Kasumi-1 (cell line): ENCODE measurements around the gene TMEM217.
"Not testable (repeated sequence)": the region's sequence is repeated elsewhere in the genome, so short reads cannot be mapped to it uniquely, and the experiment has no call there.

Source experiments
- DNase-seq, 2 experiments: peaks; one replicate each; lab custom pipeline; 2025; lab: John Stamatoyannopoulos, UW

The TMEM217 gene

DNA sequence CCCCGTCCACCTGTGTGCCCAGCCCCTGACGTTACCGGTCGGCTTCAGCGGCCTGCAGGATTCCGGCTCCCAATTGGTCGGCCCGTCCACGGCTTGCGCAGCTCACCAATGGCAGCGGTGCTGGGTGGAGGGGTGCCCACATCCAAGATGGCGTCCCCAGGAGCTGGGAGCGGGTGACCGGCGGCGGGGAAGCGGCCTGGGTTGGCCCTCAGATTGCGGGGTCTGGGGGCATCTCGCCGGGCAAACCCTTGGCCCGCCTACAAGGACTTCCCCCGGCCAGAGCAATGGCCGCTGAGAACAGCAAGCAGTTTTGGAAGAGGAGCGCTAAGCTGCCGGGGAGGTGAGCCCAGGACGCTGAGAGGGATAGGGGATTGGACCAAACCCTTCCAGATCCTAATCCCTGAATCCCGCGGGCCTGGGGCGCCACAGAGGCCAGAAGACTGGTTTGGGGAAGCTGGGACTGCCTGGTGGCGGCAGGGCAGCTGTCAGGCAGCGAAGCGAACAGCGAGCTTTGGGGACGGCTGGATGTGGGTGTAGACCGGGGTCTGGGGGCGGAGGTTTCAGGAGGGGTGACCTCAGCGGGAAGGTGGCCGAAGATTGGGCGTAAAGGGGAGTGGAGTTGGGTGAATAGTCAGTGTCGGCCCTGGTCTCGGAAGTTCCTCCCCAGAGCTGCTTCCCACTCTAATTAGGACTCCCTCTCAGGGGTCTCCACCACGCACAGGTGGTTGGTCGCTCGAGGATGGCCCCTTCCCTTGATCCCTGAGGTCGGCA lies at the start of gene TMEM217, which contains the start of gene TBC1D22B:
Gene TMEM217 (minus strand): TSS at position 511 of the 771 bp plus-strand sequence. CDS start 39,114 bp downstream, outside the sequence.
Gene TBC1D22B (plus strand): TSS at position 139 of the 771 bp plus-strand sequence. CDS start 146 bp downstream, at position 285.
- DNase-seq, result peak; percentile 89 to 91

DNA sequence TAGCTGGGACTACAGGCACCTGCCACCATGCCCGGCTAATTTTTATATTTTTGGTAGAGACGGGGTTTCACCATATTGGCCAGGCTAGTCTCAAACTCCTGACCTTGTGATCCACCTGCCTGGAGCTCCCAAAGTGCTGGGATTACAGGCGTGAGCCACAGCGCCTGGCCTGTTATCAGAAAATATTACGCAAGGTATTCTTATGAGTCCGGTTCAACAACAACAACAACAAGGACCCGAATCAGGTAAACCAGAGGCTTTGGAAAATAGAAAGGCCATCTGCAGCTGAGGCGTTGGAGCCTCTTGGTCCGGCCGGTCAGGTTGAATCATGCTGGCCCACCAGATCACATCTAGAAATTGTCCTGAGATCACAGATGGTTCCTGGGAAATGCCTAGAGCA lies 49.5 kb upstream of the TMEM217 start:
- DNase-seq, result not testable (repeated sequence)

DNA sequence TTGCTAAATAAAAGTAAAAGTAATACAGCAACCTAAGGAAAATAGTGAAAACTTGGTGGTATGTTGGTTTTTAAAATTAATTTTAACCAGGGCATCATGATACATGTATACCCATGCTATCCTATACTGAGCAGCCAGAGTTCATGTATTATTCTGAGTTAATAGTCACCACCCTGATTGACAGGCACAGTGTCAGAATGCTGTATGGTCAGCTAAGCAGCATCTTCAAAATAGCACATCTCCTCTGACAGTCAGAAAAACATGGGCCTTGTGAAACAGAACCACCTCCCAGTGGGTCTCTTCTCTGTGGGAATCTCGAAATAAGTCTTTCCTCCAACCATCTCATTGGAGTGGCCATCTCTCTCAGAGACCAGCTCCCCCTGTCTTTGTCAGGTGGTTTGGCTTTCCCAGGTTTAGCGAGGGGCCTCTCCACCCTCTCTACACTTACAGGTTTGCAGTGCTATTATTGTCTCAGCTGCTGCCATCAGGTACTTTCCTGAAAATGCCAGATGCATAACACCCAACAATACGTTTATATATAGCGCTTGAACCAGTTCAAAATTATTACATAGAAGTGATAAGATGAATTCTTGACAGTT lies 48.8 kb upstream of the TMEM217 start:
- no peak for DNase-seq

DNA sequence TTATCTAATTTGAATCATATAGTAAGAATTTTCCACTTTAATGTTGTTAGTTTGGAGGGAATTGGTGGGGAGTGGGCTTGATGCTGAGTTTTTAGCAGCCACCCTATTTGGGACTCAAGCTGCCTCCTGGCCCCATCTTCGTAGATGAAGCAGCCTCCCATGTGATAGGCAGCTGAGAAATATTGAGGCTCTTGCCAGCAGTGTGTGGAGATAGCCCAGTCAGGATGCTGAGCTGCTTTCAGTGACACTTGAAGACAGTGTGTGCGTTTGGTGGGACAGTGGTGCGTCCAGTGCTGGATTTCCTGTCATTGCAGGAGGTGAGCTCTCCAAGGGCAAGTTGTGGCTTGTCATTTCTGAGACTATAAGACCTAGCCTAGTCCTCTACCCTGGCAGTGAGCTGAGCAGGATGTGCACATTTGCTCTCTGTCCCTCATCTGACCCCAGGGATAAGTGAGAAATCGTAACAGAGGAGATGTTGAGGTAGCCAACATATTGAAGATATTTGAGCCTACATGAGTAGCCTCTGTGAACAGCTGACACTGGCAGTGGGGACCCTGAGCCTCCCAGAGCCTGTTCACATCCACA lies 48.0 kb upstream of the TMEM217 start:
- DNase-seq, result no peak

DNA sequence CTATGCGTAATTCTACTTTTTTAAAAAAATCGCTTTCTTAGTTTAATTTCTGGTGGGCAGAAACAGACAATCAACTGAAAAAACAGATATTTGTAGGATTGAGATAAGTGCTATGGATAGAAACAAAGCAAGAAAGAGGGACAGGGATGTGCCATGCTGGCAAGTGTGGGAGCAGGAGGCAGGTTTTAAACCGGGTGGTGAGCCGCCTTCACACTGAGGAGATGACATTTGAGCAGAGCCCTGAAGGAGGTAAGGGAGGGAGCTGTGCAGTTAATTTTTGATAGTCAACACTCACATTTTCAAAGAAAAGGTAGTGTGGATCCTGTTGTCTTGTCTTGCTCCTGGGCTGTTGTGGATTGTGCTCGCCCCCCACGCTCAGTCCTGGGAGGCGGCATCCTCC lies 46.8 kb upstream of the TMEM217 start:
- DNase-seq, result no peak

DNA sequence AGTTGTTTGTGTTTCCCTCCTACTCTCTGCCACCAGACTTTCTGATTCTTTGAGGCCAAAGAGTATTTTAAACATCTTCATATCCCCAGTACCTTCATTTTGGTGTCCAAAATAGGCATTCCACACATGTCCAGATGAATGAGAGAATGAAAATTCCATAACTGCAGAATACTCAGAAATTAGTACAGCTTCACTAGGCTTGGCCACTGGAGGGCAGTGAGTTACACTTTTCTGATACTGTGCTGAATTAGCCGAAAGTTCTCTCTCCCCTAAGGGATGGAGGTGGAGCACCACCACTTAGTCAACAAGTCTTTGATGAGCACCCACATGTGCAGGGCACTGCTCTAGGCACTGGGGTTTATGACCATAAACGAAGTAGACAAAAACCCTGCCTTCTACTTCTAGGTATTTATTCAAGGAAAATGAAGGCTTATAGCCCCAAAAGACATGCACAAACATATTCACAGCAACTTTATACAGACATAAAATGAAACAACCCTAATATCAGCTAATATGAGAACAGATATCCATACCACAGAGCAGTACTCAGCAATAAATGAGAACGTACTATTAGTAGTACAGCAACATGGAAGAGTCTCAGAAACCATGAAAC lies 46.1 kb upstream of the TMEM217 start:
- DNase-seq, result peak; percentile 63 to 80

DNA sequence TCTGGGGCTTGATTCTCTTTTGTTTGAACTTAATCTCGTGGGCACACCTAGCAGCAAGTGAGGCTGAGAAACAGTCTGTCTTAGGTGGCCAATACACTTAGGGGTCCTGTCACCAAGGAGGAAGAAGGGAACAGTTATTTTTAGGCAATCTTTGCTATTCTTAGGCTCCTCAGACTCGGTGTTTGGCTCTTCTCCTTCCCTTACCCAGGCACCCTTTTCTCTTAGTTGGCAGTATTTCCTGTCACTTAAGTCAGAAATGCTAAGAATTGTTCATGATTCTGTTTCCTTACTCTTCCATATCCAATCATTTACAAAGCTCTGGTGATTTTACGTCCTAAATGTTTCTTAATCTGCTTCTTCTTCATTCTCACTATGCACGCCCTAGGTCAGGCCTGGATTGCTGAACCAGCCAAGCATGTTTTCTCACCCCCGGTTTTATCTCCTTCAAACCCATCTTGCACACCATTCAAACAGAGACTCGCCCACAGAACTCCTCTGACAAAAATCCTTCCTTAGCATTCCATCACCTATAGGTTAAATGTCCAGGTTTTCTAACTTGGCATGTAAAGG lies 45.2 kb upstream of the TMEM217 start:
- DNase-seq, result no peak

DNA sequence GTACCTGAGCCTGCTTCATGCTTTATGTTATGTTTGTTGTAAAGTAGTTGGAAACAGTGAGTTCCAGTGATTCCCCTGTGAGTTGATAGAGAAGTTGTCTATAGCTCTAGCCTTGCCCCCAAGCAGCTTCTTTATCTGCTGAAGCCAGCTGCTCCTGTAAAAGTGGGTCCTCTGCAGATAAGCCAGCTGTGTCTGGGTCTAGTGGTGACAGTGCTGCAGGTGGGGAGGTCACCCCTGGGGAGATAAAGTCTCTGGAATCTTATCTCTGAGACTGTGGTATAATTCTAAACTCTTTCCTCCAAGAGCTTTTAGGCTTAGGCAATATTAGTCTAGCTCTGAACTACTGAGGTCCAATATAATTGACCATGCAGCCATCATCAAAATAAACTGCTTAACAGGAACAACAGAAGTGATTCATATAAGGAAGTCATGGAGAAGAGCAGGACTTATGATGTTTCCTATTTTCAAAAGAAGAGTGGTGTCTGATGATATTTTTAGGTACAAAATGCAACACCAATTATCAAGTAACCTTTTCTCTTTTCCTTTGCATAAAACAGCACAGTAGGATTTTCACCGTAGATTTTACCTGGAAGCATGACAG lies 44.2 kb upstream of the TMEM217 start:
- DNase-seq, result no peak

DNA sequence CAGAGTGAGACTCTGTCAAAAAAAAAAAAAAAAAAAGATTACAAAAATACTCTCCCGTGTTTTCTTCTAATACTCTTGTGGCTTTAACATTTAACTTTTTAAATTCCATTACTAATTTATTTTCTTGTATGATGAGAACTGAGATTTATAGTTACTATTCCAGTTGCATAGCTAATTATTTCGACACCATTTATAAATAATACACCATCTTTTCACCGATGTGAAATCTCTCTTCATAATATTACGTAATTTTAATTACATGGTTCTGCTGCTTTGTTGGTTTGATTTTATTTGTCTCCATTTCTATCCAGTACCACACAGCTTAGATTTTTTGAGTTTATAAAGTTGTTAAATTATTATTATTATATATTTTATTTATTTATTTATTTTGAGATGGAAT lies 42.0 kb upstream of the TMEM217 start:
- DNase-seq, result no peak

DNA sequence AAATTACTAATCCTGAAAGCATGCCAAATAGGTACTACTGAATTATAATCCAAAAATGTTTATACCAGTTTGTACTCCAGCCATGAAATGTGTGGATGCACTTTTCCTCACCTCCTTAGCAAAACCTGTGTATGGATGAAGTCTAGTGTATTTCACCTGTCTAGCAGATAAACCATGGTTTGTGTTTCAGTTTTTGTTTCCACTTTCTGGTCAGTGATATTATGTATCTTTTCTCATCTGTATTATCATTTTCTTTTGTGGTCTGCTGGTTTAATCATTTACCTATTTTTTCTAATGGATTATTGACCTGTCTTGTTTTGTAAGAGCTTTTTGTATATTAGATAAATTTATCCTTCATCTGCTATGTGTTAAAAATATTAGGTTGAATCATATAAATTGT lies 41.0 kb upstream of the TMEM217 start:
- no peak for DNase-seq

DNA sequence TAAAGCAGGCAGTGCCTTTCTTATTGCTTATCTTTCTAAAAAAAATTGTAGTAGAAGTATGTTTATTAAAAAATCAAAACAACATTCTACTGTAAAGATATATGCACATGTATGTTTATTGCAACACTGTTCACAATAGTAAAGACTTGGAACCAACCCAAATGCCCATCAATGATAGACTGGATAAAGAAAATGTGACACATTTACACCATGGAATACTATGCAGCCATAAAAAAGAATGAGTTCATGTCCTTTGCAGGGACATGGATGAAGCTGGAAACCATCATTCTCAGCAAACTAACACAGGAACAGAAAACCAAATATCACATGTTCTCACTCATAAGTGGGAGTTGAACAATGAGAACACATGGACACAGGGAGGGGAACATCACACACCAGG lies 39.7 kb upstream of the TMEM217 start:
- not testable (repeated sequence) for DNase-seq

DNA sequence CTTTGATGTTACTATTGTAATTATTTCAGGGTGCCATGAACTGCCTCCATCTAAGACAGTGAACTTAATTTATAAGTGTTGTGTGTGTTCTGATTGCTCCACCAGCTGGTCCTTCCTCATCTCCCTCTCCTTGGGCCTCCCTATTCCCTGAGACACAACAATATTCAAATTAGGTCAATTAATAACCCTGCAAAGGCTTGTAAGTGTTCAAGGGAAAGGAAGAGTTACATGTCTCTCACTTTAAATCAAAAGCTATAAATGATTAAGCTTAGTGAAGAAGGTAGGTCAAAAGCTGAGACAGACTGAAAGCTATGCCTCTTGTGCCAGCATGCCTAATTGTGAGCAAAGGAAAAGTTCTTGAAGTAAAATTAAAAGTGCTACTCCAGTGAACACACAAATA lies 35.5 kb upstream of the TMEM217 start:
- no peak for DNase-seq

DNA sequence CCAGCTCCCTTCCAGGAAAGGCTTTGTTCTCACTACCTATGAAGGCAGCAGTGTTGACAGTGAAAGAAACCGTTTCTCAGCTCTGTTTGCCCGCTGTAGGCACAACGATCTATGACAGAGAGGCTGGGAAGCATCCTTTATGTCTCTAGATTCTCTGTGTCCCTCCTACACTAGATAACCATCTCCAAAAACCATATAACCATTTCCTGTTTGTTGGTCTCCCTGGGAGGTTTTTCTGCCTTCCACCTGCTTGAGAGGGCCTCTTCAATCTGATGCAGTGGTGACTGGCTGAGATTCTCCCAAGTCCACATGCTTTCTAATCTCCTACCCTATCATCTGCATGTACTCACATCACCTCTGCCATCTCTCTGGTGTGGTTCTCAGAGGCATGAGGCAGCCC lies 32.0 kb upstream of the TMEM217 start:
- no peak for DNase-seq

DNA sequence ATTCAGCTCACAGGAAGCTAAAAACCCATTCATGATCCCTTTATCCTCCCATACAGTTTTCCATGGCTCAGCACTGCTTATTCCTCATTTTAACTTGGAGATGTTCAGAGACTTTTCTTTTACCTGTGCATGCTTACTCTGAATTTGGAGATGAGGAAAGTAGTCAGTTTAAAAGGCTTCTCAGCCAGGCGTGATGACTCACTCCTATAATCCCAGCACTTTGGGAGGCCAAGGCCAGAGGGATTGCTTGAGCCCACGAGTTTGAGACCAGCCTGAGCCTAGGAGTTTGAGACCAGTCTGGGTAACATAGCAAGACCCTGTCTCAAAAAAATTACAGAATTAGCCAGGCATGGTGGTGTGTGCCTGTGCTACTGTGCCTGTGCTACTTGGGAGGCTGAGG lies 30.3 kb upstream of the TMEM217 start:
- no peak for DNase-seq

DNA sequence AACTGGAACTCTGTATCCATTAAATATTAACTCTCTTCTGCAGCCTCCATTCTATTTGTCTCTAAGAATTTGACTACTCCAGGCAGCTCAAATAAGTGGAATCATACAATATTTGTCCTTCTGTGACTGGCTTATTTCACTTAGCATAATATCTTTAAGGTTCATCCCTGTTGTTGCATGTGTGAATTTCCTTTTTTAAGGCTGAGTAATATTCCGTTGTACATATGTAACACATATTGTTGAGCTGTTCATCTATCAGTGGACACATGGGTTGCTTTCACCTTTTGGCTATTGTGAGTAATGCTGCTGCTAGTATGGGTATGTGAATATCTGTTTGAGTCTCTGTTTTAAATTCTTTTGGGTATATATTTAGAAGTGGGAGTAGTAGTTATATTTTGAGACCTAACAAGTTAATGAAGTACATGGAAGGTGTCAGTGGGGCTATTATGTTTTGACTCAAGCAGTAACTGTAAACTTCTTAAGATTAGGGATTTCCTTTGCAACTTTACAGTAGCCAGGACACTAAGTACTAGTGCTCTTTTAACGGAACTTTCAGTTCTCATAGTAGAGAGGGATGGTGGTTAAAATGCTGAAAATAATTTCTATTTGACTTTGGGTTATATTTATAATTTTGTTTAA lies 29.7 kb upstream of the TMEM217 start:
- no peak for DNase-seq

DNA sequence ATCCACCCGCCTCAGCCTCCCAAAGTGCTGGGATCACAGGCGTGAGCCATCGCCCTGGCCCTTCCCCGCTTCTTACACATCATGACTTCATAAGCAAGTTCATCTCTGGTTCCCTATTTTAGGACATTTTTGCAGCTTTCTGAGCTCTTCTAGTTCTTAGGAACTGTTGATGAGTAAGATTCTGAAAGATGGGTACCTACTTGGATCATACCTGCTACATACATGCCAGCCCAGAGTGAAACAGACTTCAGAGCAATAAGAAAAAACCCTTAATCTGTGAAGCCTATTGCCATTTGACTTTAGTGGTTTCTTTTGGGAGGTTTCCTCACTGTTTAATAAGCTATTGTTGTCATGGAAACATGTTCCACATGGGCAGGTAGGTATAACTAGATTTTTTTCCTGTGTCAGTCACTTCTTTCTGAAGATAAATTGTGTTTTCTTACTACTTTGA lies 27.9 kb upstream of the TMEM217 start:
- no peak for DNase-seq

DNA sequence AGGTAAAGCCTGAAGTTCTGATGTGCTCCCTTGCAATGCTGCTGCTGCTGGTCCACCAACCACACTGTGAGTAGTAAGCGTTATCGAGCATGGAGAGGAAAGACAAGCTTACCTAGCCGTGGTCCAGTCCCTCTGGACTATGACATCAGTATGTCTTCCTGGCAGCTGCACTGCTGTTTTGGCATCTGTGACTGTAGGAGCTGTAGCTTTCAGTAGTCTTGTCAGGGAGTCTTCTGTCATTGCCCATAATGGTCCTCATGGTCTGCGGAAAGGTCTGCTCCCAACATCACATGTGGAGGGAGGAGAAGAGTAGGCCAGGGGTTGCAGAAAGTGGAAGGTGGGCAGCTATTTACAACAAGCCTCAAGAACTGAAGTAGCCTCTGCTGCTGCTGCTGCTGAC lies 26.8 kb upstream of the TMEM217 start:
- DNase-seq, result no peak

DNA sequence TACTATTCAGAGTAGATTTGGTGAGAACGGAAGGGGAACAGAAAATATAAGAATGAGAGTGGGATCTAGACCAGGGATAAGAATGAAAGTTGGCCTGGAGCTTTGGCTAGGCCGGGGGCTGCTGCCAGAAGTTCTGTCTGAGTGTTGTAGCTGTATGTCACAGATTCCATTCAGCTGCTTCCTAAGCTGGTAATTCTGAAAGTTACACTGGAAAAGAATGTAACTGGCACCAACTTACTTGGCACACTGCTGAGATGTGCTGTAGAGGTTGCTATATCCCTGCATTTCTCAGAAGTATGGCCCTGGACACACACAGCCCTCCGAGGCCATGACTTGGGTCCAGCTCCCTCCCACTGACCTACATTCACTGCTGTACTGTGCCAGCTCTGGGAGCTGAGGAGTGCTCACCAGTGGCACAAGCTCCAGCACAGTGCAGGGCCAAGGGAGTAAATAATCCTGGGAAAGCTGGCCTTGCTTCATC lies 25.8 kb upstream of the TMEM217 start:
- DNase-seq, result no peak

DNA sequence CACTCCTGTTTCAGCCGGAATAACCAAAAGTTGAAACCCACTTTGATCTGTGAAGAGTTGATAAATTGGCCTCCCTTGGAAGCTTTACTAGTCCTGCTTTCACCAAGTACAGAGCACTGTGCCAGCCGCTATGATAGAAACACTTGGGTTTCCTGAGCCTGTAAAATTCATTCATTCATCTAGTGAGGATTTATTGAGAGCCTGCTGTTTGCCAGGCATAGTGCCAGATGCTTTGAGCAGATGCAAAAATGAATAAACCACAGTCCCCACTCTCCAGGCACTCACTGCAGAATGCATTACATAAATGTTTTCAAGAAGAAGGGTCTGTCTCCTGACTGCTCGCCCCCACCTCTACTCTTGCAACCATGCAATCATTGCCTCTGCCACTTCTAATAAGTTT lies 25.3 kb upstream of the TMEM217 start:
- no peak for DNase-seq

DNA sequence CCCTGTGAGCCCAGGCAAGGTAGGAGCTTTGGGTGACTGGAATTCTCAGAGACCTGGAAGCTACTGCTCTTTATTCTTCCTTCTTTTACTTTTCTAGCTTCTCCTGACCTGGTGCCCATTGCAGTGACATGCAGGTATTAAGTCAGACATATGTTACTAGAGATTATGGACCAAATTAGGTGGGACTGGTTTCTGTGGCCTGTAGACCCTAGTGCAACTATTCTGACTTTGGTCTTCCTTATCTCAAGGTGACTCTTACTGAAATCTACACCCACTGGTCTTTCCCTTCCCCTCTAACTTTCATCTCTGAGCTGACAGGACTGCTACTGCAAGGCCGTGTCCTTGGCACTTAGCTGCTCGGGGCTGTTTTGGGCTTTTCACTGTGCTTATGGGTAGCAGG lies 24.4 kb upstream of the TMEM217 start:
- no peak for DNase-seq

DNA sequence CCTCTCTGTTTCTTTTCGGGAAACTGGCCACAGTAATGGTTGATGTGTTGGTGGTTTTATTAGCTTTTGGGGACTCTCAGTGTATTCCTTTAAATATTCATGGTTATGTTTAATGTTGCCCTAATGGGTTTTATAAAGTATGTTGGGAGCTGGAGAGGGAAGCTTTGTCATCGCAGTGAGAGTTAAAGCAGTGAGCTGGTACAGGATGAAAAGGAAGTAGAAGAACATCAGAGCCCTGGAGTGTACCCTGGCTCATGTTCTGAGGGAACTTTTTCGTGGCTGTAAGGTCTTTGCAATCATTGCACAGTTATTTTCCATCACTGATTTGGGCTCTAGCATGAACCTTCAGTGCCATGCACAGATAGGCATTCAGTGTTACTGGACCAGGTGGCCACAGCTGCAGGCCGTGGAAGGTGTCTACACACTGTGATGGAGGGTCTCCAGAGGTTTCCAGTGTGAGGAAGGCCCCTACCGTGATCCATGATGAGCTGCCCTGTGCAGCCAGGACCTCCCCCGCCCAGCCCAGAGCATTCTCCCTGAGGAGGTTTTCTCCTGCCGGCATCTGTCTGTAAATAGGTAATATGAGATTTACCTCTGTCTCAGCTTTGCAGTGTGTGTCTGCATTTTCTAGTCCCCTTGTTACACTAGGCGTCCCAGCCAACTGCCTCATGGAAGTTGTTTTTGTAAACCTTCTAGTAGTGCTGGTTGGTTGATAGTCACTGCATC lies 22.4 kb upstream of the TMEM217 start:
- DNase-seq, result peak in 1 of 2 experiments; percentile 50
